Panc1 (cell line): Measurements from ENCODE around the gene CLMN. TPM values are rescaled to one million over a fixed set of nuclear protein-coding genes. Genes with fewer than 3 reads are reported as not detected.

Experiments used
- ATAC-seq: fragments of 200-7000 bp; cut with Tn5 transposase; 2 replicates; pipeline ENCODE4 v1.9.1; 2020; ENCODE audit warnings: mild to moderate bottlenecking, moderate library complexity
- BruUV-seq: library from RNA; stranded (reverse); fragments of 400-500 nt; replicated peaks from 2 replicates; lab custom pipeline; 2021; lab: Mats Ljungman, UMichigan
- CTCF ChIA-PET: fragments of 300-600 bp; sonication (Branson Sonifier 250); formaldehyde crosslinking; loops from one replicate; lab custom pipeline; 2022; ENCODE audit warnings: antibody characterized with exemption; lab: Charles Lee
- POLR2A ChIA-PET: fragments of 300-600 bp; sonication (Branson Sonifier 250); formaldehyde crosslinking; loops from one replicate; lab custom pipeline; 2022; ENCODE audit warnings: antibody characterized with exemption; lab: Charles Lee
- DNase-seq: peaks from one replicate; pipeline ENCODE4 v3.0.0-alpha.2; 2010; ENCODE audit warnings: low read depth, low spot score
- H3K27ac ChIP-seq: 2 replicates; pipeline ENCODE4 v1.5.1; 2011; ENCODE audit warnings: mild to moderate bottlenecking, low read length, inconsistent platforms
- H3K27me3 ChIP-seq: fragments of 200-500 bp; sonication (Bioruptor generic); 2 replicates; pipeline ENCODE4 v1.6.0; 2014; ENCODE audit warnings: low read length, inconsistent platforms; ENCODE audit not compliant: control insufficient read depth, insufficient read depth
- H3K36me3 ChIP-seq: fragments of 200-500 bp; sonication (Bioruptor generic); 2 replicates; pipeline ENCODE4 v1.5.1; 2014; ENCODE audit warnings: inconsistent platforms, mild to moderate bottlenecking, low read length, moderate library complexity; ENCODE audit not compliant: control insufficient read depth, insufficient read depth
- H3K4me1 ChIP-seq: 2 replicates; pipeline ENCODE4 v1.5.1; 2011; ENCODE audit warnings: inconsistent platforms, mild to moderate bottlenecking, low read length, moderate library complexity; ENCODE audit not compliant: control insufficient read depth, insufficient read depth
- H3K4me3 ChIP-seq, 2 experiments: 2 replicates each; pipeline ENCODE4 v1.5.1; 2011 to 2012; ENCODE audit warnings: low read depth in 2 of 2, low read length in 2 of 2, mild to moderate bottlenecking in 2 of 2, inconsistent platforms in 1 of 2, moderate library complexity in 1 of 2
- H3K9me3 ChIP-seq: fragments of 200-500 bp; sonication (Bioruptor generic); 2 replicates; pipeline ENCODE4 v1.5.1; 2014; ENCODE audit warnings: low read depth, mild to moderate bottlenecking, inconsistent platforms, low read length, moderate library complexity; ENCODE audit not compliant: control insufficient read depth, insufficient read depth
- POLR2AphosphoS5 ChIP-seq: IDR thresholded peaks from 2 replicates; pipeline ENCODE4 v1.6.1; 2012; ENCODE audit warnings: mild to moderate bottlenecking, low read depth, low read length, moderate library complexity
- SIN3A ChIP-seq: IDR thresholded peaks from 2 replicates; pipeline ENCODE4 v1.6.1; 2012; ENCODE audit warnings: low read depth, mild to moderate bottlenecking, low read length, moderate library complexity, borderline replicate concordance; ENCODE audit not compliant: insufficient read depth
- TCF7L2 ChIP-seq: IDR thresholded peaks from 2 replicates; pipeline ENCODE4 v1.6.1; 2011; ENCODE audit warnings: mild to moderate bottlenecking, low read depth, low read length, inconsistent platforms
- in situ Hi-C: cut with HindIII; loops from 2 replicates; pipeline ENCODE4 v1.10.0; 2016; ENCODE audit warnings: low sequenced_read_pairs, low pct_unique_long_range_greater_than_20kb
- intact Hi-C: fragments of 100-400 bp; cut with micrococcal nuclease; formaldehyde crosslinking; loops from one replicate; pipeline ENCODE4 v1.10.0; 2022; ENCODE audit not compliant: unreplicated experiment
- total RNA-seq: library from RNA; stranded (reverse); gene quantifications from one replicate; pipeline ENCODE4 v1.2.1, GENCODE V29; 2021; ENCODE audit not compliant: unreplicated experiment
- TF ChIP-seq, protein P1 (sequence below), 2 experiments: IDR thresholded peaks; 2 replicates each; pipeline ENCODE4 v1.6.1; 2011 to 2012; ENCODE audit warnings: low read depth in 2 of 2, control low read depth in 1 of 2, low read length in 1 of 2, mild to moderate bottlenecking in 1 of 2, moderate library complexity in 1 of 2; ENCODE audit not compliant: insufficient read depth in 1 of 2
- TF ChIP-seq, protein P2 (sequence below): fragments of 450-650 bp; IDR thresholded peaks from 2 replicates; pipeline ENCODE4 v1.5.1; 2017; ENCODE audit warnings: mild to moderate bottlenecking

Gene CLMN
- total RNA-seq, 1 experiment from 2014 or later = 34.9 TPM

DNA sequence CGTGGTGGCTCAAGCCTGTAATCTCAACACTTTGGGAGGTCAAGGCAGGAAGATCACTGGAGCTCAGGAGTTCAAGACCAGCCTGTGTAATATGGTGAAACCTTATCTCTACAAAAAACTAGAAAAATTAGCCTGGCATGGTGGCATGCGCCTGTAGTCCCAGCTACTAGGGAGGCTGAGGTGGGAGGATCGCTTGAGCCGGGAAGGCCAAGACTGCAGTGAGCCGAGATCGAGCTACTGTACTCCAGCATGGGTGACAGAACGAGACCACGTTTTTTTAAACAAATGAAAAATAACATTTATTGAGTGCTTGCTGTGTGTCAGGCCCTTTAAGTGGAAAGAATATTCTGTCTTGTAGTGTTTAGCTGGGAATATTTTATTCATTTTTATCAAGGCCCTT is 26.6 kb upstream of the CLMN start:
- intact Hi-C loops = no loop called here
- in situ Hi-C loops = no loop called here
- Histone ChIP-seq H3K9me3 (no peaks in the 10 kb centered on the region), H3K4me3 (no peak overlapping the region), H3K36me3 (no peaks in the 10 kb centered on the region), H3K27ac (no peak overlapping the region), H3K27me3 (no peaks in the 10 kb centered on the region), H3K4me1 (no peaks in the 10 kb centered on the region)
- no peak for TF ChIP-seq TCF7L2
- TF ChIP-seq SIN3A = no peak
- no peak for TF ChIP-seq POLR2AphosphoS5
- TF ChIP-seq, protein P1, sequence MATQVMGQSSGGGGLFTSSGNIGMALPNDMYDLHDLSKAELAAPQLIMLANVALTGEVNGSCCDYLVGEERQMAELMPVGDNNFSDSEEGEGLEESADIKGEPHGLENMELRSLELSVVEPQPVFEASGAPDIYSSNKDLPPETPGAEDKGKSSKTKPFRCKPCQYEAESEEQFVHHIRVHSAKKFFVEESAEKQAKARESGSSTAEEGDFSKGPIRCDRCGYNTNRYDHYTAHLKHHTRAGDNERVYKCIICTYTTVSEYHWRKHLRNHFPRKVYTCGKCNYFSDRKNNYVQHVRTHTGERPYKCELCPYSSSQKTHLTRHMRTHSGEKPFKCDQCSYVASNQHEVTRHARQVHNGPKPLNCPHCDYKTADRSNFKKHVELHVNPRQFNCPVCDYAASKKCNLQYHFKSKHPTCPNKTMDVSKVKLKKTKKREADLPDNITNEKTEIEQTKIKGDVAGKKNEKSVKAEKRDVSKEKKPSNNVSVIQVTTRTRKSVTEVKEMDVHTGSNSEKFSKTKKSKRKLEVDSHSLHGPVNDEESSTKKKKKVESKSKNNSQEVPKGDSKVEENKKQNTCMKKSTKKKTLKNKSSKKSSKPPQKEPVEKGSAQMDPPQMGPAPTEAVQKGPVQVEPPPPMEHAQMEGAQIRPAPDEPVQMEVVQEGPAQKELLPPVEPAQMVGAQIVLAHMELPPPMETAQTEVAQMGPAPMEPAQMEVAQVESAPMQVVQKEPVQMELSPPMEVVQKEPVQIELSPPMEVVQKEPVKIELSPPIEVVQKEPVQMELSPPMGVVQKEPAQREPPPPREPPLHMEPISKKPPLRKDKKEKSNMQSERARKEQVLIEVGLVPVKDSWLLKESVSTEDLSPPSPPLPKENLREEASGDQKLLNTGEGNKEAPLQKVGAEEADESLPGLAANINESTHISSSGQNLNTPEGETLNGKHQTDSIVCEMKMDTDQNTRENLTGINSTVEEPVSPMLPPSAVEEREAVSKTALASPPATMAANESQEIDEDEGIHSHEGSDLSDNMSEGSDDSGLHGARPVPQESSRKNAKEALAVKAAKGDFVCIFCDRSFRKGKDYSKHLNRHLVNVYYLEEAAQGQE (IDR thresholded peaks at IDR 0.05; ENCODE audit: insufficient read depth in 1 of 2, low read depth in 2 of 2, low read length in 1 of 2) = no peak
- TF ChIP-seq, protein P2, sequence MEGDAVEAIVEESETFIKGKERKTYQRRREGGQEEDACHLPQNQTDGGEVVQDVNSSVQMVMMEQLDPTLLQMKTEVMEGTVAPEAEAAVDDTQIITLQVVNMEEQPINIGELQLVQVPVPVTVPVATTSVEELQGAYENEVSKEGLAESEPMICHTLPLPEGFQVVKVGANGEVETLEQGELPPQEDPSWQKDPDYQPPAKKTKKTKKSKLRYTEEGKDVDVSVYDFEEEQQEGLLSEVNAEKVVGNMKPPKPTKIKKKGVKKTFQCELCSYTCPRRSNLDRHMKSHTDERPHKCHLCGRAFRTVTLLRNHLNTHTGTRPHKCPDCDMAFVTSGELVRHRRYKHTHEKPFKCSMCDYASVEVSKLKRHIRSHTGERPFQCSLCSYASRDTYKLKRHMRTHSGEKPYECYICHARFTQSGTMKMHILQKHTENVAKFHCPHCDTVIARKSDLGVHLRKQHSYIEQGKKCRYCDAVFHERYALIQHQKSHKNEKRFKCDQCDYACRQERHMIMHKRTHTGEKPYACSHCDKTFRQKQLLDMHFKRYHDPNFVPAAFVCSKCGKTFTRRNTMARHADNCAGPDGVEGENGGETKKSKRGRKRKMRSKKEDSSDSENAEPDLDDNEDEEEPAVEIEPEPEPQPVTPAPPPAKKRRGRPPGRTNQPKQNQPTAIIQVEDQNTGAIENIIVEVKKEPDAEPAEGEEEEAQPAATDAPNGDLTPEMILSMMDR = no peak
- no peak for ATAC-seq
- POLR2A ChIA-PET = no interaction called here
- CTCF ChIA-PET = no interaction called here
- BruUV-seq = no TSS peak
- no peak for DNase-seq

DNA sequence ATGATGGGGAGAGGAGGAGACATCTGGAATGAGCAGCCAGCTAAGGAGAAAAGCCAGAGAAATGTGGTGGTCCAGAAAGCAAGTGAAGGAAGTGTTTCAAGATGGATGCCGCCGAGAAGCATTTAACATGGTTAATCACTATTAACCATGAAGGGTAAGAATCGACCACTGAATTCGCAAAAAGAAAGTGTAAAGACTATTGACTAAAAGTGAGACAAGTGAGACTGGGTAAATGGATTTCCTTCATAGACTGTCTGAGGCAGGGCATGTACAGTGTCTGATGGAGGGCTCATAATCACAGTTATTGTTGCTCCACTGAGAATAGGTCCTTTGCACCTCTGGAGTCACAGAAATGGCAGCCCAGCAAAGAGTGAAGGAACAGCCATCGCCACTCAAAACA is 25.3 kb upstream of the CLMN start:
- CTCF ChIA-PET = no interaction called here
- DNase-seq = no peak
- Histone ChIP-seq H3K4me3 (no peak overlapping the region), H3K36me3 (no peaks in the 10 kb centered on the region), H3K4me1 (no peaks in the 10 kb centered on the region), H3K27me3 (no peaks in the 10 kb centered on the region), H3K9me3 (no peaks in the 10 kb centered on the region), H3K27ac (no peak overlapping the region)
- BruUV-seq = no TSS peak
- in situ Hi-C loops (no loop called here), intact Hi-C loops (no loop called here)
- POLR2A ChIA-PET = no interaction called here
- no peak for TF ChIP-seq SIN3A
- no peak for TF ChIP-seq TCF7L2
- TF ChIP-seq, protein P2 = no peak
- TF ChIP-seq, protein P1 (IDR thresholded peaks at IDR 0.05; ENCODE audit: insufficient read depth in 1 of 2, low read depth in 2 of 2, low read length in 1 of 2) = no peak
- no peak for TF ChIP-seq POLR2AphosphoS5
- ATAC-seq = no peak
